Testis (tissue), 3 donors: Measurements from ENCODE around the gene CDKN2B. TPM values are rescaled to one million over a fixed set of nuclear protein-coding genes. Genes with fewer than 3 reads are reported as not detected.

Experiments used
- DNase-seq: peaks from one replicate; pipeline ENCODE4 v3.0.0-alpha.2; 2019
- H3K27ac ChIP-seq, 2 donors: fragments of 200-600 bp; sonication (generic); one replicate each; pipeline ENCODE4 v1.5.1; 2019
- H3K27me3 ChIP-seq: fragments of 200-600 bp; sonication (generic); one replicate; pipeline ENCODE4 v1.5.1; 2019
- H3K36me3 ChIP-seq: fragments of 200-600 bp; sonication (generic); one replicate; pipeline ENCODE4 v1.5.1; 2017; ENCODE audit warnings: low read depth; ENCODE audit errors: missing control alignments
- H3K4me1 ChIP-seq: fragments of 200-600 bp; sonication (generic); one replicate; pipeline ENCODE4 v1.5.1; 2019
- H3K4me3 ChIP-seq, 2 donors: fragments of 200-600 bp; sonication (generic); one replicate each; pipeline ENCODE4 v1.5.1; 2017 to 2019
- H3K9me3 ChIP-seq: fragments of 200-600 bp; sonication (generic); one replicate; pipeline ENCODE4 v1.5.1; 2017
- CTCF ChIP-seq, 3 experiments: fragments of 450-650 bp in 2 of 3; fragments of 200-600 bp in 1 of 3; sonication (generic) in 1 of 3; IDR thresholded peaks; one replicate each; pipeline ENCODE4 v1.5.1; 2016 to 2019; ENCODE audit warnings: antibody characterized with exemption in 3 of 3, mild to moderate bottlenecking in 2 of 3, moderate library complexity in 1 of 3
- POLR2A ChIP-seq: fragments of 450-650 bp; IDR thresholded peaks from one replicate; pipeline ENCODE4 v1.6.1; 2017; ENCODE audit warnings: antibody characterized with exemption, mild to moderate bottlenecking, moderate library complexity
- WGBS, 2 donors: methylation state at CpG; one replicate each; pipeline ENCODE4 v1.1.5; 2018; 5-methylcytosine and 5-hydroxymethylcytosine counted together
- intact Hi-C: fragments of 100-400 bp; cut with DNase I; formaldehyde crosslinking; loops from one replicate; pipeline ENCODE4 v1.15.1; 2023; ENCODE audit warnings: low total_unique reads
- polyA plus RNA-seq: library from polyadenylated mRNA; stranded (reverse); fragments of 350-450 nt; fragmentation: Illumina TruSeq; extraction: RNeasy Lipid Tissue Mini Kit (QIAGEN cat#74804); gene quantifications from one replicate; pipeline ENCODE4 v1.2.3, GENCODE V29; 2014; ENCODE audit warnings: low read depth, low replicate concordance; ENCODE audit not compliant: insufficient read depth
- total RNA-seq, 2 donors: library from RNA; depleted of rRNA; stranded (reverse); fragments of >200 nt; gene quantifications; one replicate each; pipeline ENCODE4 v1.2.3, GENCODE V29; 2016

The CDKN2B gene
- total and polyA plus RNA-seq, 3 donors from 2014 or later = 11.8 to 28.7 (median 17.3) TPM

DNA sequence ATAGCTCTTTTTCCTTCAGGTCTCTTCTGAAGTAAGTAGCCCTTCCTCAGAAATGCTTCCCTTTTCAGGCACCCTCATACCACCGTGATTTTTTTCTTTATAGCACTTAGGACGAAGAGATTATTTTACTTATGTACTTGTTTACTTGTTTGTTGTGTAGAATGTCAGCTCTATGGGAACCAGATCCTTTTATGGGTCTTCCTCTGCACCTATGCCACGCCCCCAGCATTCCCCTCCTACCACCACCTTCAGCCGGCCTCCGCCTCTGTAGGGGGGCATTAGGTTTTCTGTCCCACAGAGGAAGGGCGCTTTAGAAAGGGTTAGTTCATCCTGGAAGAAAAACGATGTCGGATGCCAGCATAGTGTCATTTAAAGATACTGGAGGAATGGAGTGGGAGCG, 12.7 kb downstream of the CDKN2B start:
- H3K9me3 ChIP-seq = no peaks in the 10 kb centered on the region
- intact Hi-C loops = no loop called here
- TF ChIP-seq CTCF (IDR thresholded peaks at IDR 0.05) = no peak
- TF ChIP-seq POLR2A = no peak
- no peaks in the 10 kb centered on the region for H3K36me3 ChIP-seq
- peak overlapping the region; percentile 77 to 82 for H3K4me3 ChIP-seq
- peaks cover 8% of the 10 kb centered on the region for H3K4me1 ChIP-seq
- no peak for DNase-seq
- WGBS, 2 donors = 42 to 46% methylated on average over 9 of the region's 9 CpGs
- H3K27ac ChIP-seq = no peak overlapping the region
- H3K27me3 ChIP-seq = no peaks in the 10 kb centered on the region

- whole genome bisulfite sequencing, 2 donors = 16 to 17% methylated on average over 30 to 54 of the region's 54 CpGs
- Histone ChIP-seq H3K27ac (peak overlapping the region; percentile 61 to 89), H3K36me3 (no peaks in the 10 kb centered on the region), H3K9me3 (no peaks in the 10 kb centered on the region), H3K4me3 (peak overlapping the region; percentile 77 to 82), H3K4me1 (peaks cover 8% of the 10 kb centered on the region), H3K27me3 (no peaks in the 10 kb centered on the region)
- intact Hi-C loops = no loop called here
- peak; percentile 59 for DNase-seq
- no peak for TF ChIP-seq CTCF (IDR thresholded peaks at IDR 0.05)
- no peak for TF ChIP-seq POLR2A
Observed at GRCh38 chr9:21995666-21996398, 13.3 kb downstream of the CDKN2B start.

GRCh38 chr9:21995006-21995665, 14.0 kb downstream of the CDKN2B start:
- Histone ChIP-seq H3K4me3 (peak overlapping the region; percentile 77 to 82), H3K27ac (peak overlapping the region; percentile 61 to 89), H3K27me3 (no peaks in the 10 kb centered on the region), H3K36me3 (no peaks in the 10 kb centered on the region), H3K4me1 (peaks cover 8% of the 10 kb centered on the region), H3K9me3 (no peaks in the 10 kb centered on the region)
- 0 to 1% methylated on average over 51 to 54 of the region's 56 CpGs for WGBS, 2 donors
- peak; percentile 76 for DNase-seq
- TF ChIP-seq CTCF (IDR thresholded peaks at IDR 0.05) (no peak), POLR2A (no peak)
- intact Hi-C loops = no loop called here

DNA sequence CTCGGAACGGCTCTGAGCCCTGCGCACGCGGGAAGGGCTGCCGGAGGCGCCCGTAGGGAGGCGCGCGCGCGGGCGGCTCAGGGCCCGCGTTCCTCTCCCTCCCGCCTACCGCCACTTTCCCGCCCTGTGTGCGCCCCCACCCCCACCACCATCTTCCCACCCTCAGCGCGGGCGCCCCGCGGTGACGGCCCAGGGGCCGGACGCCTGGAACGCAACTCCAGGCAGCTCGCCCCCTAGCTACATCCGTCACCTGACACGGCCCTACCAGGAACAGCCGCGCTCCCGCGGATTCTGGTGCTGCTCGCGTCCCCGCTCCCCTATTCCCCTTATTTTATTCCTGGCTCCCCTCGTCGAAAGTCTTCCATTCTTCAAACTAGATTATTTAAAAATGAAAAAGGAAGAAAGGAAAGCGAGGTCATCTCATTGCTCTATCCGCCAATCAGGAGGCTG, 14.5 kb downstream of the CDKN2B start, which contains the start of gene CDKN2B-AS1:
TSS of gene CDKN2B-AS1 (plus strand) at position 236 of the 450 bp plus-strand sequence.
- no peak for TF ChIP-seq POLR2A
- no peak for TF ChIP-seq CTCF (IDR thresholded peaks at IDR 0.05)
- Histone ChIP-seq H3K27ac (peak within 1 kb of the TSS; percentile 61 to 89), H3K9me3 (no peaks in the 10 kb centered on the region), H3K27me3 (no peaks in the 10 kb centered on the region), H3K36me3 (no peaks in the 10 kb centered on the region), H3K4me1 (peaks cover 8% of the 10 kb centered on the region), H3K4me3 (peak within 1 kb of the TSS; percentile 77 to 82)
- peak; percentile 78 for DNase-seq
- intact Hi-C loops = no loop called here
- 1% methylated on average over 30 to 43 of the region's 43 CpGs for WGBS, 2 donors
